T-helper 1 cell treated with Interleukin-12 subunit alpha and Interleukin-12 subunit beta and Interleukin-4 antibody, amounts not matched to agents 30 ng/mL and 1 ng/mL, for 36 hours (primary cell): ENCODE data around the gene EXOC6B. TPM values are rescaled to one million over a fixed set of nuclear protein-coding genes. Genes with fewer than 3 reads are reported as not detected.

Experiments used
- intact Hi-C: fragments of 100-400 bp; cut with micrococcal nuclease; formaldehyde crosslinking; loops from one replicate; pipeline ENCODE4 v1.15.1; 2024
- total RNA-seq: library from RNA; stranded (reverse); gene quantifications from 2 replicates; pipeline ENCODE4 v1.2.3, GENCODE V29; 2022

EXOC6B gene
- total RNA-seq, 1 donor from 2014 or later: 15.2 TPM

- intact Hi-C loops: loop anchor here (1.0 to 5.0 kb wide), 6 partner anchors 226 to 621 kb away; no protein-coding TSS in a partner anchor
Measured at GRCh38 chr2:72150861-72151356, 674.9 kb downstream of the EXOC6B start.

GRCh38 chr2:72150157-72150860, 675.5 kb downstream of the EXOC6B start:
- intact Hi-C loops: loop anchor here (1.0 to 5.0 kb wide), 6 partner anchors 226 to 620 kb away; no protein-coding TSS in a partner anchor

- intact Hi-C loops: loop anchor here (1.0 to 5.0 kb wide), 8 partner anchors 225 to 1262 kb away; no protein-coding TSS in a partner anchor
Measured at GRCh38 chr2:72149556-72150156, 676.2 kb downstream of the EXOC6B start.

- intact Hi-C loops: loop anchor here (2.0 to 5.0 kb wide), 2 partner anchors 772 to 1262 kb away; no protein-coding TSS in a partner anchor
Measured at GRCh38 chr2:72148837-72149555, 676.8 kb downstream of the EXOC6B start.

- intact Hi-C loops: loop anchor here (2.0 to 5.0 kb wide), 2 partner anchors 773 to 1261 kb away; no protein-coding TSS in a partner anchor
Measured at GRCh38 chr2:72148003-72148836, 677.6 kb downstream of the EXOC6B start.

GRCh38 chr2:72147303-72147971, 678.4 kb downstream of the EXOC6B start, which contains the start of gene CYP26B1:
CYP26B1 (minus strand) TSS chr2:72147862; CDS start chr2:72147834, 28 bp downstream.
- intact Hi-C loops: loop anchor here (5.0 kb wide), 1 partner anchor 1260 kb away; no protein-coding TSS in a partner anchor

GRCh38 chr2:72146347-72147302, 679.2 kb downstream of the EXOC6B start:
- intact Hi-C loops: loop anchor here (5.0 kb wide), 1 partner anchor 1259 kb away; no protein-coding TSS in a partner anchor

GRCh38 chr2:72145658-72146329, 680.0 kb downstream of the EXOC6B start:
- intact Hi-C loops: loop anchor here (5.0 kb wide), 1 partner anchor 1258 kb away; no protein-coding TSS in a partner anchor

- intact Hi-C loops: loop anchor here (5.0 kb wide), 1 partner anchor 1258 kb away; no protein-coding TSS in a partner anchor
Measured at GRCh38 chr2:72145289-72145657, 680.6 kb downstream of the EXOC6B start.

- intact Hi-C loops: loop anchor here (5.0 kb wide), 1 partner anchor 1257 kb away; no protein-coding TSS in a partner anchor
Measured at GRCh38 chr2:72144632-72145288, 681.1 kb downstream of the EXOC6B start.

GRCh38 chr2:72144274-72144631, 681.6 kb downstream of the EXOC6B start:
- intact Hi-C loops: no loop called here

- intact Hi-C loops: no loop called here
Measured at GRCh38 chr2:72143441-72144273, 682.2 kb downstream of the EXOC6B start.

GRCh38 chr2:72142570-72143440, 683.0 kb downstream of the EXOC6B start:
- intact Hi-C loops: no loop called here

GRCh38 chr2:72141881-72142451, 683.9 kb downstream of the EXOC6B start:
- intact Hi-C loops: no loop called here

- intact Hi-C loops: no loop called here
Measured at GRCh38 chr2:72141032-72141645, 684.7 kb downstream of the EXOC6B start.
